AG09309 (cell line): ENCODE data around the gene TGFBI.

ENCODE experiments used
- DNase-seq: peaks from one replicate; pipeline ENCODE4 v3.0.0-alpha.2; 2010; ENCODE audit warnings: low read depth
- H3K4me3 ChIP-seq: 2 replicates; pipeline ENCODE4 v1.5.1; 2011; ENCODE audit warnings: mild to moderate bottlenecking, low read depth, low read length, moderate library complexity; ENCODE audit not compliant: control insufficient read depth
- CTCF ChIP-seq: IDR thresholded peaks from 2 replicates; pipeline ENCODE4 v1.5.1; 2011; ENCODE audit warnings: mild to moderate bottlenecking, low read depth, low read length, inconsistent platforms; ENCODE audit not compliant: insufficient read depth, control insufficient read depth; ENCODE audit errors: missing control alignments

Gene TGFBI

GRCh38 chr5:136021016-136021405, 7.8 kb upstream of the TGFBI start:
- DNase-seq = no peak
- H3K4me3 ChIP-seq = no peak overlapping the region
- TF ChIP-seq CTCF = no peak

GRCh38 chr5:136022965-136023364, 5.8 kb upstream of the TGFBI start:
- no peak for TF ChIP-seq CTCF
- DNase-seq = no peak
- H3K4me3 ChIP-seq = no peak overlapping the region

- DNase-seq = peak; percentile 98
Observed at GRCh38 chr5:136023958-136024541, 4.7 kb upstream of the TGFBI start.

GRCh38 chr5:136025900-136026299, 2.9 kb upstream of the TGFBI start:
- DNase-seq = no peak
- no peak for TF ChIP-seq CTCF
- no peak overlapping the region for H3K4me3 ChIP-seq

More at GRCh38 chr5:136023958-136024541, 4.7 kb upstream of the TGFBI start:
- TF ChIP-seq CTCF = no peak
- no peak overlapping the region for H3K4me3 ChIP-seq

- no peak for DNase-seq
- TF ChIP-seq CTCF = no peak
- H3K4me3 ChIP-seq = no peak overlapping the region
Observed at GRCh38 chr5:136026636-136027035, 2.2 kb upstream of the TGFBI start.

GRCh38 chr5:136027311-136027710, 1.5 kb upstream of the TGFBI start:
- no peak for DNase-seq
- H3K4me3 ChIP-seq = no peak overlapping the region
- no peak for TF ChIP-seq CTCF

GRCh38 chr5:136028090-136028489, 698 bp upstream of the TGFBI start:
- TF ChIP-seq CTCF = no peak
- H3K4me3 ChIP-seq = no peak overlapping the region
- DNase-seq = no peak
